Measurements from ENCODE around the gene HSPB2. TPM values are rescaled to one million over a fixed set of nuclear protein-coding genes. Genes with fewer than 3 reads are reported as not detected.

HSPB2 gene
- total and polyA plus RNA-seq, 2 of the 4 experiments (the other 2 are of a cell fraction), result 0.18 to 0.55 TPM

- no peaks in the 10 kb centered on the region for H3K79me1 ChIP-seq (ENCODE audit: low read depth in 1 of 2, low read length in 2 of 2)
- no peaks in the 10 kb centered on the region for H3K9me3 ChIP-seq (ENCODE audit: control insufficient read depth, insufficient read depth, low read length)
- no peaks in the 10 kb centered on the region for H3K27me3 ChIP-seq (ENCODE audit: control insufficient read depth, insufficient read depth, low read length)
- no peak overlapping the region for H3K4me3 ChIP-seq (ENCODE audit: insufficient read depth, low read depth, low read length)
- H3K4me2 ChIP-seq (ENCODE audit: low read depth, low read length), result no peak overlapping the region
- no peak overlapping the region for H2BK5ac ChIP-seq (ENCODE audit: low read depth, low read length, poor library complexity, severe bottlenecking)
- no TSS peak for BruUV-seq (replicated peaks)
- H3K36me3 ChIP-seq (ENCODE audit: control insufficient read depth, insufficient read depth, low read length), result no peaks in the 10 kb centered on the region
- DNase-seq (no peak), ATAC-seq (ENCODE audit: low read depth) (no peak)
- H3K4me1 ChIP-seq (ENCODE audit: control insufficient read depth, insufficient read depth, low read length), result no peaks in the 10 kb centered on the region
- dilution Hi-C loops (cut with HindIII; ENCODE audit: low sequenced_read_pairs, unreplicated experiment), result no loop called here
- H2AK9ac ChIP-seq (replicated peaks; ENCODE audit: low read depth, low read length, poor library complexity), result no peak overlapping the region
- no peak overlapping the region for H4K91ac ChIP-seq (ENCODE audit: insufficient read depth, low read depth, low read length)
- H4K5ac ChIP-seq (ENCODE audit: low read depth, low read length), result no peak overlapping the region
- no peak overlapping the region for H3K4ac ChIP-seq (ENCODE audit: low read depth, low read length)
- H2BK15ac ChIP-seq (ENCODE audit: low read depth, low read length), result no peak overlapping the region
- intact Hi-C loops (cut with micrococcal nuclease), result no loop called here
- no peak for TF ChIP-seq RAD21 (IDR thresholded peaks at IDR 0.05; ENCODE audit: low read length)
- TF ChIP-seq CEBPB (IDR thresholded peaks at IDR 0.05; ENCODE audit: low read depth, low read length), result peak; percentile 44; the same call in 1 of the 2 replicates
- H4K20me1 ChIP-seq (ENCODE audit: insufficient read depth, low read length), result no peaks in the 10 kb centered on the region
- no peak overlapping the region for H2BK20ac ChIP-seq (ENCODE audit: low read depth, low read length)
- ChIA-PET CTCF (no interaction called here), POLR2A (ENCODE audit: unreplicated experiment) (no interaction called here)
- no peak overlapping the region for H3K27ac ChIP-seq (ENCODE audit: insufficient read depth, low read length)
- H3K14ac ChIP-seq (replicated peaks; ENCODE audit: low read depth, low read length), result no peak overlapping the region
- H3K18ac ChIP-seq (ENCODE audit: low read depth, low read length), result no peak overlapping the region
- no peak overlapping the region for H4K8ac ChIP-seq (ENCODE audit: low read depth in 2 of 2, low read length in 2 of 2)
- H2BK120ac ChIP-seq (ENCODE audit: low read depth, low read length), result no peak overlapping the region
- no peaks in the 10 kb centered on the region for H3K9me1 ChIP-seq (ENCODE audit: insufficient read depth, low read length)
- in situ Hi-C loops (cut with MboI; ENCODE audit: low sequenced_read_pairs), result no loop called here
- H2AK5ac ChIP-seq (ENCODE audit: low read depth, low read length), result no peak overlapping the region
- no peak overlapping the region for H3K9ac ChIP-seq (ENCODE audit: low read depth, low read length)
- H2AFZ ChIP-seq (replicated peaks; ENCODE audit: low read length, poor library complexity), result no peak overlapping the region
- H3K23ac ChIP-seq (ENCODE audit: low read depth, low read length), result no peak overlapping the region
- no peak overlapping the region for H3K56ac ChIP-seq (ENCODE audit: extremely low read depth, insufficient read depth, low read length)
- no CpG with 5 or more reads among the region's 4 CpGs for WGBS, 2 experiments (ENCODE audit: extremely low coverage in 2 of 2, insufficient read length in 1 of 2)
Observed at GRCh38 chr11:111886032-111886431, 26.5 kb upstream of the HSPB2 start.

Measured in IMR-90 (cell line).